Measurements from ENCODE around the gene ATP10D.

ATP10D gene

DNA sequence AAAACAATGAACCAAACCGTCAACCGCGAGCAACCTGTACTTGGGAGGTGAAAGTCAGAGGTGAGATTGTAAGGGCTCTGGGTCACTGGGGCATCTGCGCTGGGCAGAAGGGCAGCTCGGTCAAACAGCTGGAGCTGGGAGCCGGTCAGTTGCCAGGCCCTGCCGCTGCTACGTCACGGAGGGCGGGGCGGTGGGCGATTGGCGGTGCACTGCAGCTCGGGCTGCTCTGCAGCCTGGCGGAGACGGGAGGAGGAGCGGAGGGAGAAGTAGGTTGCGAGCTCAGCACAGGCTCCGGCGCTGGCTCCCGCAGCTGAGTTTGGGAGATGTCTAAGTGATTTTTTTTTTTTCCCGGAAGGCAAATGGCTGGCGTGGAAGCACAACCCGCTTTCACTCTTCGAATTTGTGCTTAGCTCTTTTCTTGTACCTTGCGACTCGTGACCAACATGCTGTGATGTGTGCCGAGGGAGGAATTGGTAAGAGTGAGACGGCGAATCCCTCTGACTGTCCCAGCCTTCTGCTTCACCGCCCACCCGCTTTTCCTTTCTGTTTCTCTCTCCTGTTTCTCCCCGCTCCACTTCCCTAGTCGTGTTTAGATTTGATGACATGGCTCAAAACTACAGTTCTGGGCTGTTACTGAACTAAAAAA lies at the start of gene ATP10D:
Gene ATP10D, plus strand, starts transcription at position 229 of the 646 bp plus-strand sequence. CDS start 27,266 bp downstream, outside the sequence.
- Histone ChIP-seq H3K27ac (ENCODE audit: low read length) (peak within 1 kb of the TSS; percentile 94), H3K4me1 (ENCODE audit: control insufficient read depth in 1 of 2, insufficient read depth in 2 of 2, low read length in 2 of 2) (peaks cover 8 to 10% of the 10 kb centered on the region in 2 donors), H3K36me3 (ENCODE audit: control insufficient read depth in 1 of 2, insufficient read depth in 2 of 2, low read length in 2 of 2) (no peaks in the 10 kb centered on the region), H3K27me3 (ENCODE audit: low read depth, low read length) (no peaks in the 10 kb centered on the region), H3K9me3 (ENCODE audit: control insufficient read depth in 1 of 2, low read length in 2 of 2) (no peaks in the 10 kb centered on the region), H3K4me3 (ENCODE audit: low read depth in 1 of 2, low read length in 2 of 2) (peak within 1 kb of the TSS; percentile 67 to 89)

DNA sequence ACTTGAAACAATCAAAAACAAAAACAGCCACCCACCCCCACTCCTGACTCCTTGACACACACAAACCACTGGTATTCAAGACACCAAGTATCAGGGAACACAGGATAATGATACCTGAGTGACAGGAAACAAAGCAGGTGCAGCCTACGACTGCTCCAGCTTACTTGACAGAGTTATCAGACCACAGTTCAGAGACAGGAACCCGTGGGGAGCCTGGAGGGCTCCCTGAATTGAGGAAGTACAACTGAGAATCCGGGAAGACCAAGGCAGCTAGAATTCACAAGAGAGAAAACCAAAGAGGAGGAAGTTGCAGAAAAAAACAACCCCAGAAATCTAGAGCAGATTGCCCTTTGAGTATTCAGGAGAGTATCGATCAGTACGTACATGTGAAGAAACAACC lies 42.1 kb upstream of the ATP10D start:
- no peaks in the 10 kb centered on the region for H3K4me1 ChIP-seq (ENCODE audit: control insufficient read depth in 1 of 2, insufficient read depth in 2 of 2, low read length in 2 of 2)
- H3K27ac ChIP-seq (ENCODE audit: low read length): no peak overlapping the region
- H3K27me3 ChIP-seq (ENCODE audit: low read depth, low read length): no peaks in the 10 kb centered on the region
- no peaks in the 10 kb centered on the region for H3K9me3 ChIP-seq (ENCODE audit: control insufficient read depth in 1 of 2, low read length in 2 of 2)
- H3K36me3 ChIP-seq (ENCODE audit: control insufficient read depth in 1 of 2, insufficient read depth in 2 of 2, low read length in 2 of 2): no peaks in the 10 kb centered on the region
- no peak overlapping the region for H3K4me3 ChIP-seq (ENCODE audit: low read depth in 1 of 2, low read length in 2 of 2)

DNA sequence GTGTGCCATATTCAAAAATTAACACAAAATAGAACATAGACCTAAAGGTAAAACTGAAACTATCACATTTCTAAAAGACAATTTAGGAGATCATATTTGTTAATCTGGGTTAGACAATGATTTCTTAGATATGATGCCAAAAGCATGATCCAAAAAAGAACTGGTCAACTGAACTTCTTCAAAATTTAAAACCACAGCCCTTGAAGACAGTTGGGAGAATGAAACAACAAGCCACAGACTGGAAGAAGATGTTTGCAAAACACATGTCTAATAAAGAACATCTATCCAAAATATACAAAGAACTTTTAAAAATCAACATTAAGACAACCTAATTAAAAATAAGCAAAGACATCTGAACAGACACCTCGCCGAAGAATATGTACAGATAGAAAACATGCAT lies 41.0 kb upstream of the ATP10D start:
- H3K27ac ChIP-seq (ENCODE audit: low read length): no peak overlapping the region

DNA sequence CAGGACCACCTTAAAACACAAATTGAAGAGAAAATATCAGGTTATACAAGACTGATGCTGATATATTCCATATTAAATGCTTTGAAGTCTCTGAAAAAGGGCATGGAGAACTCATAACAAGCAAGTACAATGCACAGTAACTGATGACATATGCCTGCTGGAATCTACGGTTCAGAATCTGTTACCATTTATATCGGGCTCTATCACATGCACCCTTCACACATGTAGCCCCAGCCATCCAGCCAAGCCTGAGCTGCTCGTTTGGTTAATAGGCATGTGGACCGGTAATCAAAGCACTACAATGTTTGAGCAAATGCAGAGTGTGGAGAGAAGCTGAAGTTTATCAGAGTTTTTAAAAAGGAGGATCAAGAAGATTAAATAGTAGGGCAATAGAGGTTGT lies 33.4 kb upstream of the ATP10D start:
- H3K4me3 ChIP-seq (ENCODE audit: low read depth in 1 of 2, low read length in 2 of 2): no peak overlapping the region
- no peaks in the 10 kb centered on the region for H3K4me1 ChIP-seq (ENCODE audit: control insufficient read depth in 1 of 2, insufficient read depth in 2 of 2, low read length in 2 of 2)
- peaks cover 9 to 21% of the 10 kb centered on the region in 2 donors for H3K36me3 ChIP-seq (ENCODE audit: control insufficient read depth in 1 of 2, insufficient read depth in 2 of 2, low read length in 2 of 2)
- H3K27me3 ChIP-seq (ENCODE audit: low read depth, low read length): no peaks in the 10 kb centered on the region
- no peaks in the 10 kb centered on the region for H3K9me3 ChIP-seq (ENCODE audit: control insufficient read depth in 1 of 2, low read length in 2 of 2)
- no peak overlapping the region for H3K27ac ChIP-seq (ENCODE audit: low read length)

More for the DNA sequence above, 41.0 kb upstream of the ATP10D start:
- Histone ChIP-seq H3K4me3 (ENCODE audit: low read depth in 1 of 2, low read length in 2 of 2) (no peak overlapping the region), H3K9me3 (ENCODE audit: control insufficient read depth in 1 of 2, low read length in 2 of 2) (no peaks in the 10 kb centered on the region), H3K27me3 (ENCODE audit: low read depth, low read length) (no peaks in the 10 kb centered on the region), H3K36me3 (ENCODE audit: control insufficient read depth in 1 of 2, insufficient read depth in 2 of 2, low read length in 2 of 2) (no peaks in the 10 kb centered on the region), H3K4me1 (ENCODE audit: control insufficient read depth in 1 of 2, insufficient read depth in 2 of 2, low read length in 2 of 2) (no peaks in the 10 kb centered on the region)

- H3K36me3 ChIP-seq (ENCODE audit: control insufficient read depth in 1 of 2, insufficient read depth in 2 of 2, low read length in 2 of 2): peaks cover 0 to 8% of the 10 kb centered on the region in 2 donors
- H3K9me3 ChIP-seq (ENCODE audit: control insufficient read depth in 1 of 2, low read length in 2 of 2): no peaks in the 10 kb centered on the region
- H3K4me1 ChIP-seq (ENCODE audit: control insufficient read depth in 1 of 2, insufficient read depth in 2 of 2, low read length in 2 of 2): peaks cover 6 to 11% of the 10 kb centered on the region in 2 donors
- H3K27ac ChIP-seq (ENCODE audit: low read length): peak overlapping the region; percentile 79
- peak overlapping the region; percentile 90 to 93 for H3K4me3 ChIP-seq (ENCODE audit: low read depth in 1 of 2, low read length in 2 of 2)
- H3K27me3 ChIP-seq (ENCODE audit: low read depth, low read length): no peaks in the 10 kb centered on the region
Observed at GRCh38 chr4:47462799-47463234, 22.3 kb upstream of the ATP10D start.

- Histone ChIP-seq H3K4me3 (ENCODE audit: low read depth in 1 of 2, low read length in 2 of 2) (peak within 1 kb of the TSS; percentile 90 to 93), H3K9me3 (ENCODE audit: control insufficient read depth in 1 of 2, low read length in 2 of 2) (no peaks in the 10 kb centered on the region), H3K27me3 (ENCODE audit: low read depth, low read length) (no peaks in the 10 kb centered on the region), H3K27ac (ENCODE audit: low read length) (peak within 1 kb of the TSS; percentile 79), H3K36me3 (ENCODE audit: control insufficient read depth in 1 of 2, insufficient read depth in 2 of 2, low read length in 2 of 2) (peaks cover 0 to 8% of the 10 kb centered on the region in 2 donors), H3K4me1 (ENCODE audit: control insufficient read depth in 1 of 2, insufficient read depth in 2 of 2, low read length in 2 of 2) (peaks cover 6 to 11% of the 10 kb centered on the region in 2 donors)
Observed at GRCh38 chr4:47463235-47463956, 21.7 kb upstream of the ATP10D start, which contains the start of gene COMMD8. Gene COMMD8 (minus strand): TSS chr4:47463702. CDS start chr4:47463651, 51 bp downstream.

- Histone ChIP-seq H3K36me3 (ENCODE audit: control insufficient read depth in 1 of 2, insufficient read depth in 2 of 2, low read length in 2 of 2) (no peaks in the 10 kb centered on the region), H3K4me3 (ENCODE audit: low read depth in 1 of 2, low read length in 2 of 2) (no peak overlapping the region), H3K27me3 (ENCODE audit: low read depth, low read length) (no peaks in the 10 kb centered on the region), H3K4me1 (ENCODE audit: control insufficient read depth in 1 of 2, insufficient read depth in 2 of 2, low read length in 2 of 2) (peaks cover 6 to 11% of the 10 kb centered on the region in 2 donors), H3K9me3 (ENCODE audit: control insufficient read depth in 1 of 2, low read length in 2 of 2) (no peaks in the 10 kb centered on the region), H3K27ac (ENCODE audit: low read length) (no peak overlapping the region)
Observed at GRCh38 chr4:47465004-47465403, 20.1 kb upstream of the ATP10D start.

GRCh38 chr4:47466056-47466785 lies 18.9 kb upstream of the ATP10D start:
- Histone ChIP-seq H3K27me3 (ENCODE audit: low read depth, low read length) (no peaks in the 10 kb centered on the region), H3K4me1 (ENCODE audit: control insufficient read depth in 1 of 2, insufficient read depth in 2 of 2, low read length in 2 of 2) (peaks cover 6 to 11% of the 10 kb centered on the region in 2 donors), H3K36me3 (ENCODE audit: control insufficient read depth in 1 of 2, insufficient read depth in 2 of 2, low read length in 2 of 2) (no peaks in the 10 kb centered on the region), H3K9me3 (ENCODE audit: control insufficient read depth in 1 of 2, low read length in 2 of 2) (no peaks in the 10 kb centered on the region), H3K4me3 (ENCODE audit: low read depth in 1 of 2, low read length in 2 of 2) (no peak overlapping the region), H3K27ac (ENCODE audit: low read length) (no peak overlapping the region)

GRCh38 chr4:47468706-47469365 lies 16.2 kb upstream of the ATP10D start:
- H3K9me3 ChIP-seq (ENCODE audit: control insufficient read depth in 1 of 2, low read length in 2 of 2): no peaks in the 10 kb centered on the region
- H3K4me3 ChIP-seq (ENCODE audit: low read depth in 1 of 2, low read length in 2 of 2): no peak overlapping the region
- no peaks in the 10 kb centered on the region for H3K27me3 ChIP-seq (ENCODE audit: low read depth, low read length)
- H3K4me1 ChIP-seq (ENCODE audit: control insufficient read depth in 1 of 2, insufficient read depth in 2 of 2, low read length in 2 of 2): peaks cover 0 to 3% of the 10 kb centered on the region in 2 donors
- no peak overlapping the region for H3K27ac ChIP-seq (ENCODE audit: low read length)
- H3K36me3 ChIP-seq (ENCODE audit: control insufficient read depth in 1 of 2, insufficient read depth in 2 of 2, low read length in 2 of 2): no peaks in the 10 kb centered on the region

GRCh38 chr4:47469951-47470350 lies 15.1 kb upstream of the ATP10D start:
- no peak overlapping the region for H3K4me3 ChIP-seq (ENCODE audit: low read depth in 1 of 2, low read length in 2 of 2)

DNA sequence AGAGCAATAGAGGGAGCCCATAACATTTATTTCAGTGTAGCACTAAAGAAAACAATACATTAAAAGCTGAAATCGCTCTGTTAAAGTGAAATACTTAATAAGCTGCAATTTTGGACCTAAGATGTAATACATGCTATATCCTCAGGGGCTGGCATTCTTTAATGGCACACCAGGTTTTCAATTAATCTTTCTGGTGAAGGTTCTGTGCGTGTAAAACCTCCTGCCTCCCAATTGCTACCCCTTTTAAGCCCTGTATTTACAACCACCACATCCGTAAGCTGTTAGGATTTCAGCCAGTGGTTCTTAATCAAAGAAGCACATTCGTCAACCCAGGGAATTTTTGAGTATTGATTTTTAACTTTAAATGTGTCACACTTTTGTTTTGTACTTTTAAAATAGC lies 14.0 kb upstream of the ATP10D start:
- H3K27ac ChIP-seq (ENCODE audit: low read length): no peak overlapping the region
- no peaks in the 10 kb centered on the region for H3K4me1 ChIP-seq (ENCODE audit: control insufficient read depth in 1 of 2, insufficient read depth in 2 of 2, low read length in 2 of 2)
- no peak overlapping the region for H3K4me3 ChIP-seq (ENCODE audit: low read depth in 1 of 2, low read length in 2 of 2)
- H3K36me3 ChIP-seq (ENCODE audit: control insufficient read depth in 1 of 2, insufficient read depth in 2 of 2, low read length in 2 of 2): no peaks in the 10 kb centered on the region
- no peaks in the 10 kb centered on the region for H3K9me3 ChIP-seq (ENCODE audit: control insufficient read depth in 1 of 2, low read length in 2 of 2)
- H3K27me3 ChIP-seq (ENCODE audit: low read depth, low read length): no peaks in the 10 kb centered on the region

More at GRCh38 chr4:47469951-47470350, 15.1 kb upstream of the ATP10D start:
- no peaks in the 10 kb centered on the region for H3K27me3 ChIP-seq (ENCODE audit: low read depth, low read length)
- H3K27ac ChIP-seq (ENCODE audit: low read length): no peak overlapping the region
- H3K4me1 ChIP-seq (ENCODE audit: control insufficient read depth in 1 of 2, insufficient read depth in 2 of 2, low read length in 2 of 2): no peaks in the 10 kb centered on the region
- H3K9me3 ChIP-seq (ENCODE audit: control insufficient read depth in 1 of 2, low read length in 2 of 2): no peaks in the 10 kb centered on the region
- H3K36me3 ChIP-seq (ENCODE audit: control insufficient read depth in 1 of 2, insufficient read depth in 2 of 2, low read length in 2 of 2): no peaks in the 10 kb centered on the region

Data from muscle layer of duodenum (tissue), 2 donors.